RWPE1 (cell line): ENCODE measurements around the gene CXCL11.
"Not testable (repeated sequence)": the region's sequence is repeated elsewhere in the genome, so short reads cannot be mapped to it uniquely, and the experiment has no call there.

ENCODE experiments used
- CTCF ChIA-PET: fragments of 350-600 bp; sonication (Branson Sonifier 250); formaldehyde crosslinking; extraction: SDS; loops from one replicate; lab custom pipeline; 2021; lab: Yijun Ruan, JAX
- POLR2A ChIA-PET: fragments of 400-600 bp; formaldehyde crosslinking; extraction: SDS; loops from one replicate; lab custom pipeline; 2020; ENCODE audit warnings: antibody characterized with exemption; ENCODE audit not compliant: low non-redundant PET; lab: Yijun Ruan, JAX
- DNase-seq: peaks from one replicate; pipeline ENCODE4 v3.0.0; 2012; ENCODE audit warnings: low spot score
- H3K27ac ChIP-seq: fragments of 450-650 bp; 2 replicates; pipeline ENCODE4 v1.5.1; 2017
- TF ChIP-seq, protein P1 (sequence below): fragments of 450-650 bp; conservative IDR thresholded peaks from 2 replicates; pipeline ENCODE4 v1.5.1; 2017; ENCODE audit warnings: low read depth, mild to moderate bottlenecking

CXCL11 gene

DNA sequence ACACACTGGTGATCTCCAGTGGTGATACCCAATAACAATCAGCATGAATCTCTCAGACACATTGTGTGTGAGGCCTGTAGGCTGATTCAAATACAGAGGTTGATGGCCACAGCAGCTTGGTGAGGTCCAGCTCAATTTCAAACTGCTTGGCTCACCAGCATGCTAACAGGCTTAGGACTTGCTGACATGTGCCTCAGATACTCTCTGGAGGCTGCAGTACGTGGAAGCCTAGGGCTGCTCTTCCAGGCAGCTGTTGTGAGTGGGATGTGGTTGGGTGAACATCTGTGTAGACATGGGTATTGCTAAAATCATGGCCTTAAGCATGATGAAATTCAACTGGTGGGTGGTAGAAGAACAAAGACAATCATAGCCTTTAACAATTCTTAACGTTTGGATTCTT, 32.8 kb downstream of the CXCL11 start:
- no peak for DNase-seq
- TF ChIP-seq, protein P1, sequence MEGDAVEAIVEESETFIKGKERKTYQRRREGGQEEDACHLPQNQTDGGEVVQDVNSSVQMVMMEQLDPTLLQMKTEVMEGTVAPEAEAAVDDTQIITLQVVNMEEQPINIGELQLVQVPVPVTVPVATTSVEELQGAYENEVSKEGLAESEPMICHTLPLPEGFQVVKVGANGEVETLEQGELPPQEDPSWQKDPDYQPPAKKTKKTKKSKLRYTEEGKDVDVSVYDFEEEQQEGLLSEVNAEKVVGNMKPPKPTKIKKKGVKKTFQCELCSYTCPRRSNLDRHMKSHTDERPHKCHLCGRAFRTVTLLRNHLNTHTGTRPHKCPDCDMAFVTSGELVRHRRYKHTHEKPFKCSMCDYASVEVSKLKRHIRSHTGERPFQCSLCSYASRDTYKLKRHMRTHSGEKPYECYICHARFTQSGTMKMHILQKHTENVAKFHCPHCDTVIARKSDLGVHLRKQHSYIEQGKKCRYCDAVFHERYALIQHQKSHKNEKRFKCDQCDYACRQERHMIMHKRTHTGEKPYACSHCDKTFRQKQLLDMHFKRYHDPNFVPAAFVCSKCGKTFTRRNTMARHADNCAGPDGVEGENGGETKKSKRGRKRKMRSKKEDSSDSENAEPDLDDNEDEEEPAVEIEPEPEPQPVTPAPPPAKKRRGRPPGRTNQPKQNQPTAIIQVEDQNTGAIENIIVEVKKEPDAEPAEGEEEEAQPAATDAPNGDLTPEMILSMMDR, result no peak
- CTCF ChIA-PET, result no interaction called here
- H3K27ac ChIP-seq, result no peak overlapping the region
- POLR2A ChIA-PET, result no interaction called here

DNA sequence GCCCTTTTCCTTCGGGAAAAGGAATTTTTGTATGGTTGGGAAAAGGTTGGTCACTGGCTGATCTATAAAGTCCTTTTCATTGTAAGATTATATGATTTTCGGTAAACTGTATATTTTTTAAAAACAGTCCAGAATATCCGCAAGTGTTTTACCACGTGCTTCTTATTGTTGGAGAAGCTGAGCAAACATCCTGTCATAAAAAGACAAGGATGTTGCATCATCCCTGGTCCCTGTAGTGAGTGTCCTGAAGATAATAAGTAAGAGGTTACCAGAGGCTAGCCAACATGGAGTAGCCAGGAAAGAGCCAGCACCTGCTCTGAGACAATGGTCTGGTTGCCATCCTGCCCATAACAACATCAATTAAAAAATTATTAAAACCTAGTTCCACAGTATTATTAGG, 33.7 kb downstream of the CXCL11 start:
- POLR2A ChIA-PET, result no interaction called here
- H3K27ac ChIP-seq, result no peak overlapping the region
- CTCF ChIA-PET, result no interaction called here
- DNase-seq, result no peak
- TF ChIP-seq, protein P1, result no peak

DNA sequence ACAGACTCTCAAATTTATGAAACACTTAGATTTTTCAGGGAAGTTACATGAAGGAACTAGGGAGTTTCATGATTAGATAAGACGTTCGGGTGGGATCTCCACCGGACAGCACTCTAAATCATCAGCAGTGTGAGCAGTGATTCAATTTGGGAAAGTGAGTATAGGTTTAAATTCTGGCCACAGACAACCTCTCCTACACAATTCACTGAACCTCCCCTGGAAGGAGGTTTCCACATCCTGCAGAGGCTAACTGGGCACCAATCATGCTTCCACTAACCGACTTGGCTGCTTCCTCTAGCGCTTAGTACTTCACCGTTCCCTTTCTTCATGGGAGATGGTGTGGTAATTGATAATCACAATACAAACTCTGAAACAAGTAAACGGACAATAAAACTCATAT, 34.2 kb downstream of the CXCL11 start:
- TF ChIP-seq, protein P1, result no peak
- H3K27ac ChIP-seq, result no peak overlapping the region
- ChIA-PET CTCF (no interaction called here), POLR2A (no interaction called here)
- no peak for DNase-seq

DNA sequence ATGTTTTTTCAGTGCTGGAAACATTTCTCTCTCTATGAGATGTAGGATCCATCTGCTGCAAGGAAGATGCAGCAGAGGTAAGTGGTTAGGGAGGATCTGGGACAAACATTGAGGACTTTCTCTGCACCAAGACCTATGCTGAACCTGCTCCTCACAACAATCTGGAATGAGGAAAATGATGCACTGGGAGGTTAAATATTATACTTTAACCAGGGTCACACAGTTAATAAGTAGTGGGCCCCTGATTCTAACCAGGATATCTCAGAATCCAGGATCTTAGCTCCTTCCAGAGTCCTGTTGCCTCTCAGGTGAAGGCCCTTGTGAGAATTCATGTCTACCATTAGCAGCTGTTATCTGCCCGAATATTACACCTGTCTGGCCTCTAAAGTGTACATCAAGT, 35.6 kb downstream of the CXCL11 start:
- DNase-seq, result no peak
- CTCF ChIA-PET, result interaction anchor here (0.7 kb wide), 1 partner anchor 101 kb away, joined by 4 read pairs; no protein-coding TSS in a partner anchor
- TF ChIP-seq, protein P1, result no peak
- H3K27ac ChIP-seq, result no peak overlapping the region
- POLR2A ChIA-PET, result no interaction called here

DNA sequence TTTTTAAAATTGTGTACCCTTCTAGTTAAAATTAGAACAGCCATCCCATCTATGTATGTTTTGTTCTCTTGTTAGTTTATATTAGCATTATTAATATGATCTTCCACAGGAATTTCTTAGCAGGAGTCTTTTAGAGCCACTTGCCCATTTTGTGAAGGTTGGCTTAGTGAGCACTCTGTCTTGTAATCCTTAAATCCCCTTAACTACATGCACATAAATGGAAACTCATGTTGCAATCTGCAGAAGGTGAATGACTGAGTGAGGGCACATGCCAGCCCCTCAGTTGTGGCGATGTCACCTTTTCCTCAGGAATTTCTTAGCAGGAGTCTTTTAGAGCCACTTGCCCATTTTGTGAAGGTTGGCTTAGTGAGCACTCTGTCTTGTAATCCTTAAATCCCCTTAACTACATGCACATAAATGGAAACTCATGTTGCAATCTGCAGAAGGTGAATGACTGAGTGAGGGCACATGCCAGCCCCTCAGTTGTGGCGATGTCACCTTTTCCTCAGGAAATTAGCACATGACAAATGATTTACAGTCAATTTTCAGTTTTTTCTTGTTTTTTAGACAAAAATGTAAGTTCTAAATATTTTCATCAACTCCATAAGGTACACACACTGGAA, 37.2 kb downstream of the CXCL11 start:
- CTCF ChIA-PET, DNase-seq, H3K27ac ChIP-seq, POLR2A ChIA-PET: not testable (repeated sequence)

DNA sequence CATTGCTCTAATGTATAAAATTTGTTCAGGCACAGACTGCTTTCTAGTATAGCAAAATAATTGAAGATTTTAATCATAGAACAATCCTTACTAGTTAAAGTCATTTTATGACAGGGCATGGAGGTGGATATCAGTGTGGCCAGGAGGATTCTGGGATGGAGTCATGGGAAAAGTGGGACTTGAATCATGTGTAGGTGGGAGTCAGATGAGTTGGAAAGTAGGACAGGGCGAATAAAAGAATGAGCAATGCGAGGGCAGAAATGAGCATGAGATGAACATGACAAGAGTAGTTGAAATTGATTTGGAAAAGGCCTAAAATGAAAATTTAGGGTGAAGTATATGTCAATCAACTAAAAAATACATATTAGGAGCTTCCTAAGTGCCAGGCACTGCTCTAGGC, 37.9 kb downstream of the CXCL11 start:
- DNase-seq, result no peak
- POLR2A ChIA-PET, result no interaction called here
- TF ChIP-seq, protein P1, result no peak
- no peak overlapping the region for H3K27ac ChIP-seq
- CTCF ChIA-PET, result no interaction called here

DNA sequence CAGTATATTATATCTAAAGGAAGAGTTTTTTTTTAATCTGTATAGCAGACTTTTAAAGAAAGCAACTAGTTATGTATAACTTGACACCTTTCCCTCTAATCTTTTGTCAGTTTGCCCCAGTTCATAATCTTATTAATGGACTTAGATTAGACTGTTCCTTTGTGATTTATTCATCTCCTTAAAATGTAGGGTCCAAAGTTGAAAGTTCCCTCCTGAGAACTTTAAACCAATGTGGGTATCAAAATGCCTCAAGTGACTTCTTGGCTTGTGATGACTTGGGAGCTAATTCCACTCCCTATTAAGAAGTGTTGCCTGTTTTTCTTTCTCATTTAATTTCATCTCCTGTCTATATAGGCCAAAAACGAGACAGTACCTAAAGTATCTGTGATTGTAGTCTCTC, 38.8 kb downstream of the CXCL11 start:
- CTCF ChIA-PET, result interaction anchor here (1.0 kb wide), 1 partner anchor 57 kb away, joined by 4 read pairs; the partner anchor contains the start of gene NAAA

More for the DNA sequence above, 38.8 kb downstream of the CXCL11 start:
- TF ChIP-seq, protein P1, result no peak
- DNase-seq, result no peak
- POLR2A ChIA-PET, result no interaction called here
- no peak overlapping the region for H3K27ac ChIP-seq
